GM12878 (cell line): ENCODE measurements around the gene SPON2. TPM values are rescaled to one million over a fixed set of nuclear protein-coding genes. Genes with fewer than 3 reads are reported as not detected.

Experiments
- ATAC-seq: fragments of 200-7000 bp; cut with Tn5 transposase; 3 replicates; pipeline ENCODE4 v1.9.1; 2020; ENCODE audit warnings: mild to moderate bottlenecking, moderate library complexity
- BruUV-seq: library from RNA; stranded (reverse); fragments of 400-500 nt; replicated peaks from 2 replicates; lab custom pipeline; 2021; lab: Mats Ljungman, UMichigan
- CTCF ChIA-PET: fragments of 300-600 bp; sonication (Branson Sonifier 250); formaldehyde crosslinking; extraction: SDS; loops from one replicate; lab custom pipeline; 2021; ENCODE audit warnings: inconsistent platforms; lab: Yijun Ruan, JAX
- POLR2A ChIA-PET: fragments of 350-600 bp; formaldehyde crosslinking; extraction: SDS; loops from one replicate; lab custom pipeline; 2021; ENCODE audit warnings: inconsistent platforms; lab: Charles Lee
- RAD21 ChIA-PET: fragments of 300-600 bp; sonication (Branson Sonifier 250); formaldehyde crosslinking; loops from one replicate; lab custom pipeline; 2023; ENCODE audit warnings: antibody characterized with exemption; ENCODE audit not compliant: unreplicated experiment; lab: Charles Lee
- SMC1A ChIA-PET: fragments of 300-600 bp; sonication (Branson Sonifier 250); formaldehyde crosslinking; loops from one replicate; lab custom pipeline; 2023; ENCODE audit not compliant: unreplicated experiment, uncharacterized antibody; lab: Charles Lee
- DNase-seq: peaks from one replicate; pipeline ENCODE4 v3.0.0-alpha.2; 2011; ENCODE audit warnings: low read depth, low spot score
- FAIRE-seq: peaks from 3 replicates; lab custom pipeline; 2011; peaks lifted over from hg19 to GRCh38; lab: Jason Lieb, UNC
- H2AFZ ChIP-seq: 2 replicates; pipeline ENCODE4 v1.6.0; 2011; ENCODE audit warnings: low read depth, low read length, control low read depth; ENCODE audit not compliant: control insufficient read depth
- H3K27ac ChIP-seq: 2 replicates; pipeline ENCODE4 v1.5.1; 2011; ENCODE audit warnings: control low read depth; ENCODE audit not compliant: control insufficient read depth, insufficient read depth
- H3K27me3 ChIP-seq, 2 experiments: replicated peaks in 1 of 2; 2 replicates each; pipeline versions ENCODE4 v1.6.0 to v1.6.1; 2011; ENCODE audit warnings: low read length in 1 of 2; ENCODE audit not compliant: control insufficient read depth in 2 of 2, insufficient read depth in 2 of 2
- H3K36me3 ChIP-seq, 2 experiments: 2 replicates each; pipeline ENCODE4 v1.5.1; 2011; ENCODE audit warnings: low read length in 1 of 2; ENCODE audit not compliant: control insufficient read depth in 2 of 2, insufficient read depth in 2 of 2
- H3K4me1 ChIP-seq: 2 replicates; pipeline ENCODE4 v1.6.1; 2011; ENCODE audit warnings: mild to moderate bottlenecking, low read length, moderate library complexity, mixed read lengths; ENCODE audit not compliant: control insufficient read depth, insufficient read depth
- H3K4me2 ChIP-seq: 2 replicates; pipeline ENCODE4 v1.6.0; 2011; ENCODE audit warnings: control low read depth; ENCODE audit not compliant: control insufficient read depth, insufficient read depth
- H3K4me3 ChIP-seq: fragments of 200-600 bp; sonication (generic); 2 replicates; pipeline ENCODE4 v1.5.1; 2016
- H3K79me2 ChIP-seq: 2 replicates; pipeline ENCODE4 v1.6.0; 2011; ENCODE audit warnings: low read length; ENCODE audit not compliant: control insufficient read depth, insufficient read depth
- H3K9ac ChIP-seq: 2 replicates; pipeline ENCODE4 v1.8.0; 2011; ENCODE audit warnings: low read length, control low read depth, mixed read lengths; ENCODE audit not compliant: control insufficient read depth, insufficient read depth
- H3K9me3 ChIP-seq: replicated peaks from 3 replicates; pipeline ENCODE4 v1.5.1; 2011; ENCODE audit warnings: mild to moderate bottlenecking, low read length; ENCODE audit not compliant: control insufficient read depth, insufficient read depth
- H4K20me1 ChIP-seq: 2 replicates; pipeline ENCODE4 v1.6.0; 2011; ENCODE audit not compliant: control insufficient read depth, insufficient read depth
- CHD4 ChIP-seq: fragments of 200-600 bp; sonication (generic); IDR thresholded peaks from 2 replicates; pipeline ENCODE4 v1.6.1; 2016; ENCODE audit warnings: mild to moderate bottlenecking
- DPF2 ChIP-seq: fragments of 450-650 bp; IDR thresholded peaks from 2 replicates; pipeline ENCODE4 v1.6.1; 2017; ENCODE audit warnings: mild to moderate bottlenecking
- FOS ChIP-seq: IDR thresholded peaks from 3 replicates; pipeline ENCODE4 v1.6.1; 2011; ENCODE audit warnings: borderline replicate concordance; ENCODE audit not compliant: insufficient read length; ENCODE audit errors: extremely low read depth
- FOXM1 ChIP-seq: IDR thresholded peaks from 2 replicates; pipeline ENCODE4 v1.6.1; 2012; ENCODE audit warnings: low read depth, mild to moderate bottlenecking, inconsistent platforms, low read length, moderate library complexity
- HCFC1 ChIP-seq: fragments of 150-350 bp; IDR thresholded peaks from 2 replicates; pipeline ENCODE4 v1.6.1; 2014; ENCODE audit warnings: low read length
- MEF2A ChIP-seq: IDR thresholded peaks from 2 replicates; pipeline ENCODE4 v1.6.1; 2011; ENCODE audit warnings: low read depth, mild to moderate bottlenecking, low read length, moderate library complexity; ENCODE audit not compliant: insufficient read depth
- POLR2A ChIP-seq: IDR thresholded peaks from 2 replicates; pipeline ENCODE4 v1.6.1; 2011; ENCODE audit warnings: low read depth, mild to moderate bottlenecking, low read length
- TAF1 ChIP-seq: IDR thresholded peaks from 2 replicates; pipeline ENCODE4 v1.6.1; 2011; ENCODE audit warnings: mild to moderate bottlenecking, low read depth, low read length, borderline replicate concordance
- TCF12 ChIP-seq: IDR thresholded peaks from 2 replicates; pipeline ENCODE4 v1.6.1; 2011; ENCODE audit warnings: low read depth, mild to moderate bottlenecking, low read length
- ZNF384 ChIP-seq: IDR thresholded peaks from 2 replicates; pipeline ENCODE4 v1.6.1; 2012; ENCODE audit warnings: low read depth, mild to moderate bottlenecking, low read length, improper control_type of control experiment, borderline replicate concordance
- ZZZ3 ChIP-seq: IDR thresholded peaks from 2 replicates; pipeline ENCODE4 v1.6.1; 2011; ENCODE audit warnings: low read depth; ENCODE audit not compliant: control insufficient read depth, insufficient read length
- WGBS: methylation state at CpG from one replicate; pipeline ENCODE4 v1.1.6; 2016; ENCODE audit warnings: low lambda C conversion rate; ENCODE audit not compliant: insufficient replicate concordance, insufficient coverage; ENCODE audit errors: missing lambda C conversion rate; 5-methylcytosine and 5-hydroxymethylcytosine counted together
- in situ Hi-C: fragments of 300-500 bp; cut with MboI; formaldehyde crosslinking; loops from 9 replicates; pipeline ENCODE4 v1.14.3; 2018; ENCODE audit warnings: mixed read lengths
- intact Hi-C: fragments of 100-400 bp; cut with micrococcal nuclease; formaldehyde crosslinking; loops from one replicate; pipeline ENCODE4 v1.14.2; 2022; ENCODE audit not compliant: unreplicated experiment
- polyA plus RNA-seq, 11 experiments: library from polyadenylated mRNA; depleted of rRNA in 4 of 11; unstranded in 6 of 11; stranded (reverse) in 5 of 11; fragments of >200 nt; fragmentation: Nextera tagmentation in 4 of 11; fragmentation: Illumina TruSeq in 1 of 11; extraction: Ambion mirVana in 4 of 11; extraction: Trizol in 1 of 11; gene quantifications; 1 replicate in 1 of 11; 2 replicates in 10 of 11; pipeline versions ENCODE4 v1.2.1 to v1.2.3, GENCODE V29; 2011 to 2016; ENCODE audit warnings: inconsistent platforms in 2 of 11, missing spikeins in 2 of 11, low read depth in 1 of 11
- total RNA-seq, 4 experiments: library from RNA; depleted of rRNA in 3 of 4; stranded (reverse); fragments of >200 nt in 3 of 4; fragmentation: Illumina TruSeq in 1 of 4; extraction: Trizol in 1 of 4; gene quantifications; 2 replicates each; pipeline versions ENCODE4 v1.2.1 to v1.2.3, GENCODE V29; 2013 to 2021
- TF ChIP-seq, protein P1 (sequence below): fragments of 450-650 bp; IDR thresholded peaks from 2 replicates; pipeline ENCODE4 v1.6.1; 2017; ENCODE audit warnings: mild to moderate bottlenecking, low read depth, inconsistent platforms; ENCODE audit not compliant: poor library complexity, severe bottlenecking
- TF ChIP-seq, protein P2 (sequence below): fragments of 450-650 bp; IDR thresholded peaks from 2 replicates; pipeline ENCODE4 v1.6.1; 2017; ENCODE audit warnings: antibody characterized with exemption, mild to moderate bottlenecking, moderate library complexity
- TF ChIP-seq, protein P3 (sequence below): IDR thresholded peaks from 2 replicates; pipeline ENCODE4 v1.6.1; 2012; ENCODE audit warnings: improper control_type of control experiment, low read depth, low read length; ENCODE audit not compliant: insufficient replicate concordance

Gene SPON2
- total and polyA plus RNA-seq, 10 of the 15 experiments (the other 5 are each of a cell fraction or from before 2014, with no cell fraction given) = 1.1 to 11.2 (median 7.3) TPM

DNA sequence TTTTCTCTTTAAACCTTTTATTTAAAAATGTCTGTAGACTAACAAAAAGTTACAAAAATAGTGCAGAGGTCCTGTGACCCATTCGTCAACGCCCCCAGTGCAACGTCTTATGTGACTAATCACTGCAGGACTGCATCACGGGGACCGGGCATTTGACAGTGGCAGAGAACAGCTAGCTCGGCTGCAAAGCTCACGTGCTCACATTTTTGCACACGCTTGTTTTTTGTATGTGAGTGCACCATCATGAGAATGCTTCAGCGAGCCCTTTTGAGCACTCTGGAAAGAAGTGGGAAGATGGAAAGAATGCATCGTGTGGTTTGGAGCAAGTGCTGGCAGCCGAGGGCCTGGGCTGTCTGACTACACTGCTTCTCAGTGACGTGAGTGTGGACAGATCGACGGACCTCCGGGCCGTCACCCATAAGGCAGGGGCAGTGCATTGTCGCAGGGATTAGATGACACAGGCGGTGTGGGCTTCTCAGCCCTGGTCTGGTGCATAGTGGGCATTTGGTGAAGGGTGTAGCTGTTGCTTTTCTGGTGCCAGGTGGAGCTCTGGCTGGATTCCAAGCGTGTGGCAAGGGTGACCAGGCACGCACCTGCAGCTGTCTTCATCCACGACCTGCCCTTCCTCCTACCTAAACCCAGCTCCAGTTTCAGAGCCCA is 17.7 kb downstream of the SPON2 start:
- Histone ChIP-seq H3K9ac (no peak overlapping the region), H3K27ac (no peak overlapping the region), H4K20me1 (no peaks in the 10 kb centered on the region), H3K4me2 (no peak overlapping the region), H3K4me3 (no peak overlapping the region), H3K36me3 (no peaks in the 10 kb centered on the region), H3K9me3 (peaks cover 11% of the 10 kb centered on the region), H3K79me2 (no peaks in the 10 kb centered on the region), H2AFZ (no peak overlapping the region), H3K27me3 (peaks cover 0 to 2% of the 10 kb centered on the region in 2 experiments; a peak in 2 of 4 replicates), H3K4me1 (peaks cover 6% of the 10 kb centered on the region)
- FAIRE-seq (no peak), ATAC-seq (no peak), DNase-seq (no peak)
- 49% methylated on average over 21 of the region's 21 CpGs for WGBS
- SMC1A ChIA-PET = no interaction called here
- BruUV-seq = no TSS peak
- intact Hi-C loops = no loop called here
- POLR2A ChIA-PET = no interaction called here
- in situ Hi-C loops = no loop called here
- CTCF ChIA-PET = interaction anchor here (1.5 kb wide), 1 partner anchor 24 kb away, joined by 3 read pairs; no protein-coding TSS in a partner anchor
- RAD21 ChIA-PET = interaction anchor here (1.4 kb wide), 1 partner anchor 113 kb away, joined by 4 read pairs; no protein-coding TSS in a partner anchor
- no peak for TF ChIP-seq CHD4
- TF ChIP-seq DPF2 = no peak
- no peak for TF ChIP-seq TAF1
- no peak for TF ChIP-seq MEF2A
- TF ChIP-seq POLR2A = no peak
- TF ChIP-seq HCFC1 = no peak
- TF ChIP-seq, protein P1, sequence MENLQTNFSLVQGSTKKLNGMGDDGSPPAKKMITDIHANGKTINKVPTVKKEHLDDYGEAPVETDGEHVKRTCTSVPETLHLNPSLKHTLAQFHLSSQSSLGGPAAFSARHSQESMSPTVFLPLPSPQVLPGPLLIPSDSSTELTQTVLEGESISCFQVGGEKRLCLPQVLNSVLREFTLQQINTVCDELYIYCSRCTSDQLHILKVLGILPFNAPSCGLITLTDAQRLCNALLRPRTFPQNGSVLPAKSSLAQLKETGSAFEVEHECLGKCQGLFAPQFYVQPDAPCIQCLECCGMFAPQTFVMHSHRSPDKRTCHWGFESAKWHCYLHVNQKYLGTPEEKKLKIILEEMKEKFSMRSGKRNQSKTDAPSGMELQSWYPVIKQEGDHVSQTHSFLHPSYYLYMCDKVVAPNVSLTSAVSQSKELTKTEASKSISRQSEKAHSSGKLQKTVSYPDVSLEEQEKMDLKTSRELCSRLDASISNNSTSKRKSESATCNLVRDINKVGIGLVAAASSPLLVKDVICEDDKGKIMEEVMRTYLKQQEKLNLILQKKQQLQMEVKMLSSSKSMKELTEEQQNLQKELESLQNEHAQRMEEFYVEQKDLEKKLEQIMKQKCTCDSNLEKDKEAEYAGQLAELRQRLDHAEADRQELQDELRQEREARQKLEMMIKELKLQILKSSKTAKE = no peak
- no peak for TF ChIP-seq FOS
- TF ChIP-seq ZNF384 = no peak
- TF ChIP-seq ZZZ3 = no peak
- TF ChIP-seq, protein P2, sequence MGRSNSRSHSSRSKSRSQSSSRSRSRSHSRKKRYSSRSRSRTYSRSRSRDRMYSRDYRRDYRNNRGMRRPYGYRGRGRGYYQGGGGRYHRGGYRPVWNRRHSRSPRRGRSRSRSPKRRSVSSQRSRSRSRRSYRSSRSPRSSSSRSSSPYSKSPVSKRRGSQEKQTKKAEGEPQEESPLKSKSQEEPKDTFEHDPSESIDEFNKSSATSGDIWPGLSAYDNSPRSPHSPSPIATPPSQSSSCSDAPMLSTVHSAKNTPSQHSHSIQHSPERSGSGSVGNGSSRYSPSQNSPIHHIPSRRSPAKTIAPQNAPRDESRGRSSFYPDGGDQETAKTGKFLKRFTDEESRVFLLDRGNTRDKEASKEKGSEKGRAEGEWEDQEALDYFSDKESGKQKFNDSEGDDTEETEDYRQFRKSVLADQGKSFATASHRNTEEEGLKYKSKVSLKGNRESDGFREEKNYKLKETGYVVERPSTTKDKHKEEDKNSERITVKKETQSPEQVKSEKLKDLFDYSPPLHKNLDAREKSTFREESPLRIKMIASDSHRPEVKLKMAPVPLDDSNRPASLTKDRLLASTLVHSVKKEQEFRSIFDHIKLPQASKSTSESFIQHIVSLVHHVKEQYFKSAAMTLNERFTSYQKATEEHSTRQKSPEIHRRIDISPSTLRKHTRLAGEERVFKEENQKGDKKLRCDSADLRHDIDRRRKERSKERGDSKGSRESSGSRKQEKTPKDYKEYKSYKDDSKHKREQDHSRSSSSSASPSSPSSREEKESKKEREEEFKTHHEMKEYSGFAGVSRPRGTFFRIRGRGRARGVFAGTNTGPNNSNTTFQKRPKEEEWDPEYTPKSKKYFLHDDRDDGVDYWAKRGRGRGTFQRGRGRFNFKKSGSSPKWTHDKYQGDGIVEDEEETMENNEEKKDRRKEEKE = no peak
- TF ChIP-seq, protein P3, sequence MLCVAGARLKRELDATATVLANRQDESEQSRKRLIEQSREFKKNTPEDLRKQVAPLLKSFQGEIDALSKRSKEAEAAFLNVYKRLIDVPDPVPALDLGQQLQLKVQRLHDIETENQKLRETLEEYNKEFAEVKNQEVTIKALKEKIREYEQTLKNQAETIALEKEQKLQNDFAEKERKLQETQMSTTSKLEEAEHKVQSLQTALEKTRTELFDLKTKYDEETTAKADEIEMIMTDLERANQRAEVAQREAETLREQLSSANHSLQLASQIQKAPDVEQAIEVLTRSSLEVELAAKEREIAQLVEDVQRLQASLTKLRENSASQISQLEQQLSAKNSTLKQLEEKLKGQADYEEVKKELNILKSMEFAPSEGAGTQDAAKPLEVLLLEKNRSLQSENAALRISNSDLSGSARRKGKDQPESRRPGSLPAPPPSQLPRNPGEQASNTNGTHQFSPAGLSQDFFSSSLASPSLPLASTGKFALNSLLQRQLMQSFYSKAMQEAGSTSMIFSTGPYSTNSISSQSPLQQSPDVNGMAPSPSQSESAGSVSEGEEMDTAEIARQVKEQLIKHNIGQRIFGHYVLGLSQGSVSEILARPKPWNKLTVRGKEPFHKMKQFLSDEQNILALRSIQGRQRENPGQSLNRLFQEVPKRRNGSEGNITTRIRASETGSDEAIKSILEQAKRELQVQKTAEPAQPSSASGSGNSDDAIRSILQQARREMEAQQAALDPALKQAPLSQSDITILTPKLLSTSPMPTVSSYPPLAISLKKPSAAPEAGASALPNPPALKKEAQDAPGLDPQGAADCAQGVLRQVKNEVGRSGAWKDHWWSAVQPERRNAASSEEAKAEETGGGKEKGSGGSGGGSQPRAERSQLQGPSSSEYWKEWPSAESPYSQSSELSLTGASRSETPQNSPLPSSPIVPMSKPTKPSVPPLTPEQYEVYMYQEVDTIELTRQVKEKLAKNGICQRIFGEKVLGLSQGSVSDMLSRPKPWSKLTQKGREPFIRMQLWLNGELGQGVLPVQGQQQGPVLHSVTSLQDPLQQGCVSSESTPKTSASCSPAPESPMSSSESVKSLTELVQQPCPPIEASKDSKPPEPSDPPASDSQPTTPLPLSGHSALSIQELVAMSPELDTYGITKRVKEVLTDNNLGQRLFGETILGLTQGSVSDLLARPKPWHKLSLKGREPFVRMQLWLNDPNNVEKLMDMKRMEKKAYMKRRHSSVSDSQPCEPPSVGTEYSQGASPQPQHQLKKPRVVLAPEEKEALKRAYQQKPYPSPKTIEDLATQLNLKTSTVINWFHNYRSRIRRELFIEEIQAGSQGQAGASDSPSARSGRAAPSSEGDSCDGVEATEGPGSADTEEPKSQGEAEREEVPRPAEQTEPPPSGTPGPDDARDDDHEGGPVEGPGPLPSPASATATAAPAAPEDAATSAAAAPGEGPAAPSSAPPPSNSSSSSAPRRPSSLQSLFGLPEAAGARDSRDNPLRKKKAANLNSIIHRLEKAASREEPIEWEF = no peak
- TF ChIP-seq TCF12 = no peak
- no peak for TF ChIP-seq FOXM1
